H1 (cell line): ENCODE data around the gene CD81. TPM values are rescaled to one million over a fixed set of nuclear protein-coding genes. Genes with fewer than 3 reads are reported as not detected.

ENCODE experiments used
- CTCF ChIA-PET: fragments of 300-600 bp; sonication (Branson Sonifier 250); formaldehyde crosslinking; loops from one replicate; lab custom pipeline; 2021; ENCODE audit not compliant: partially characterized antibody; lab: Charles Lee
- POLR2A ChIA-PET: fragments of 300-600 bp; sonication (Branson Sonifier 250); formaldehyde crosslinking; loops from one replicate; lab custom pipeline; 2021; ENCODE audit warnings: inconsistent platforms; ENCODE audit not compliant: partially characterized antibody; lab: Charles Lee
- DNase-seq, 2 experiments: peaks; one replicate each; pipeline versions ENCODE4 v3.0.0 to v3.0.0-alpha.2; 2010 to 2022; ENCODE audit warnings: low spot score in 2 of 2, low read depth in 1 of 2, mixed read lengths in 1 of 2
- FAIRE-seq: peaks from 2 replicates; lab custom pipeline; 2011; peaks lifted over from hg19 to GRCh38; lab: Jason Lieb, UNC
- H2AFZ ChIP-seq: 2 replicates; pipeline ENCODE4 v1.8.1; 2012; ENCODE audit warnings: low read length, inconsistent platforms
- H2AK5ac ChIP-seq: 2 replicates; pipeline ENCODE4 v1.6.1; 2013; ENCODE audit warnings: low read depth, low read length
- H2BK120ac ChIP-seq: replicated peaks from 2 replicates; pipeline ENCODE3; 2013; ENCODE audit warnings: low read depth, low read length, inconsistent platforms
- H2BK12ac ChIP-seq: 2 replicates; pipeline ENCODE4 v1.6.1; 2013; ENCODE audit warnings: low read depth, low read length
- H2BK15ac ChIP-seq: 2 replicates; pipeline ENCODE4 v1.6.1; 2013; ENCODE audit warnings: low read length
- H2BK20ac ChIP-seq: 2 replicates; pipeline ENCODE4 v1.6.1; 2013; ENCODE audit warnings: low read length
- H2BK5ac ChIP-seq: 2 replicates; pipeline ENCODE4 v1.6.1; 2013; ENCODE audit warnings: low read depth, low read length
- H3K14ac ChIP-seq: 2 replicates; pipeline ENCODE4 v1.6.1; 2013; ENCODE audit warnings: inconsistent platforms; ENCODE audit not compliant: insufficient read length
- H3K18ac ChIP-seq: 2 replicates; pipeline ENCODE4 v1.6.1; 2013; ENCODE audit warnings: low read length; ENCODE audit errors: extremely low read depth
- H3K23ac ChIP-seq: 2 replicates; pipeline ENCODE4 v1.6.1; 2013; ENCODE audit warnings: inconsistent platforms; ENCODE audit not compliant: insufficient read length
- H3K23me2 ChIP-seq: 2 replicates; pipeline ENCODE4 v1.6.1; 2013; ENCODE audit warnings: low read depth, low read length
- H3K27ac ChIP-seq: 2 replicates; pipeline ENCODE4 v1.6.1; 2011; ENCODE audit warnings: low read depth, low read length, inconsistent platforms
- H3K27me3 ChIP-seq, 4 experiments: replicated peaks in 1 of 4; 1 replicate in 1 of 4; 2 replicates in 3 of 4; pipeline versions ENCODE4 v1.6.1 to v1.8.1; 2011 to 2013; ENCODE audit warnings: low read length in 3 of 4, mild to moderate bottlenecking in 3 of 4, inconsistent platforms in 2 of 4, mixed read lengths in 2 of 4, moderate library complexity in 1 of 4; ENCODE audit not compliant: control insufficient read depth in 3 of 4, insufficient read depth in 3 of 4; ENCODE audit errors: extremely low read depth in 1 of 4
- H3K36me3 ChIP-seq, 4 experiments: 2 replicates each; pipeline versions ENCODE4 v1.6.1 to v1.8.1; 2011 to 2013; ENCODE audit warnings: mild to moderate bottlenecking in 4 of 4, low read length in 3 of 4, moderate library complexity in 2 of 4, control low read depth in 1 of 4, inconsistent platforms in 1 of 4; ENCODE audit not compliant: insufficient read depth in 4 of 4, control insufficient read depth in 2 of 4
- H3K4ac ChIP-seq: replicated peaks from 2 replicates; pipeline ENCODE3; 2013; ENCODE audit warnings: low read length, low read depth, mixed read lengths, inconsistent platforms; ENCODE audit not compliant: insufficient read length
- H3K4me1 ChIP-seq, 4 experiments: replicated peaks in 1 of 4; 1 replicate in 1 of 4; 2 replicates in 3 of 4; pipeline versions ENCODE4 v1.6.1 to v1.8.1; 2011 to 2013; ENCODE audit warnings: low read length in 3 of 4, inconsistent platforms in 2 of 4, mixed read lengths in 1 of 4; ENCODE audit not compliant: insufficient read depth in 4 of 4, control insufficient read depth in 3 of 4
- H3K4me2 ChIP-seq, 2 experiments: 2 replicates each; pipeline versions ENCODE4 v1.6.1 to v1.8.1; 2011 to 2013; ENCODE audit warnings: low read depth in 2 of 2, low read length in 2 of 2, control low read depth in 1 of 2, inconsistent platforms in 1 of 2, mild to moderate bottlenecking in 1 of 2; ENCODE audit not compliant: insufficient read depth in 1 of 2
- H3K4me3 ChIP-seq, 4 experiments: fragments of 200-600, 300-600 bp in 1 of 4; sonication (generic), shearing (Covaris generic), sonication (Bioruptor Twin) in 1 of 4; 2 replicates each; pipeline versions ENCODE4 v1.5.1 to v1.8.1; 2011 to 2016; ENCODE audit warnings: low read length in 4 of 4, low read depth in 3 of 4, control low read depth in 2 of 4, inconsistent platforms in 2 of 4, mild to moderate bottlenecking in 2 of 4, mixed read lengths in 1 of 4, moderate library complexity in 1 of 4; ENCODE audit not compliant: insufficient read depth in 2 of 4; ENCODE audit errors: extremely low read depth in 1 of 4
- H3K56ac ChIP-seq: replicated peaks from 2 replicates; pipeline ENCODE3; 2013; ENCODE audit warnings: low read depth, mild to moderate bottlenecking, mixed read lengths, low read length, inconsistent platforms; ENCODE audit not compliant: insufficient read length
- H3K79me1 ChIP-seq: 2 replicates; pipeline ENCODE4 v1.6.1; 2013; ENCODE audit warnings: low read depth, low read length, control low read depth
- H3K79me2 ChIP-seq, 2 experiments: 2 replicates each; pipeline versions ENCODE4 v1.6.1 to v1.8.1; 2012 to 2013; ENCODE audit warnings: low read length in 2 of 2, mild to moderate bottlenecking in 2 of 2, inconsistent platforms in 1 of 2; ENCODE audit not compliant: insufficient read depth in 2 of 2, control insufficient read depth in 1 of 2
- H3K9ac ChIP-seq, 4 experiments: replicated peaks in 1 of 4; 1 replicate in 1 of 4; 2 replicates in 3 of 4; pipeline versions ENCODE4 v1.6.1 to v1.8.1; 2011 to 2013; ENCODE audit warnings: low read depth in 3 of 4, low read length in 3 of 4, control low read depth in 2 of 4, mild to moderate bottlenecking in 2 of 4, moderate library complexity in 2 of 4, inconsistent platforms in 1 of 4; ENCODE audit errors: extremely low read depth in 1 of 4
- H3K9me3 ChIP-seq, 2 experiments: 2 replicates each; pipeline versions ENCODE4 v1.6.1 to v1.8.1; 2012 to 2013; ENCODE audit warnings: mild to moderate bottlenecking in 2 of 2, moderate library complexity in 2 of 2, control low read depth in 1 of 2, inconsistent platforms in 1 of 2, low read depth in 1 of 2, low read length in 1 of 2, mixed read lengths in 1 of 2; ENCODE audit not compliant: insufficient read depth in 2 of 2
- H4K20me1 ChIP-seq, 2 experiments: replicated peaks in 1 of 2; 2 replicates each; pipeline versions ENCODE3 to v1.8.1; 2011 to 2013; ENCODE audit warnings: inconsistent platforms in 2 of 2, low read length in 2 of 2, mild to moderate bottlenecking in 1 of 2; ENCODE audit not compliant: insufficient read depth in 2 of 2, control insufficient read depth in 1 of 2
- H4K5ac ChIP-seq: 2 replicates; pipeline ENCODE4 v1.6.1; 2013; ENCODE audit warnings: low read length, low read depth, mixed read lengths, inconsistent platforms; ENCODE audit not compliant: insufficient read length
- H4K8ac ChIP-seq: 2 replicates; pipeline ENCODE4 v1.8.0; 2013; ENCODE audit warnings: mild to moderate bottlenecking, moderate library complexity, low read length, inconsistent platforms; ENCODE audit not compliant: insufficient read depth; ENCODE audit errors: extremely low read depth
- H4K91ac ChIP-seq: replicated peaks from 2 replicates; pipeline ENCODE3; 2013; ENCODE audit warnings: low read length, mixed read lengths, inconsistent platforms; ENCODE audit not compliant: insufficient read length
- ATF2 ChIP-seq: IDR thresholded peaks from 2 replicates; pipeline ENCODE4 v1.6.1; 2012; ENCODE audit warnings: low read length, inconsistent platforms
- CHD1 ChIP-seq: IDR thresholded peaks from 2 replicates; pipeline ENCODE4 v1.6.1; 2012; ENCODE audit warnings: low read depth, low read length, improper control_type of control experiment
- CREB1 ChIP-seq: IDR thresholded peaks from 2 replicates; pipeline ENCODE4 v1.6.1; 2012; ENCODE audit warnings: inconsistent platforms
- GABPA ChIP-seq: IDR thresholded peaks from 2 replicates; pipeline ENCODE4 v1.6.1; 2011; ENCODE audit warnings: mild to moderate bottlenecking, low read length, moderate library complexity, borderline replicate concordance; ENCODE audit not compliant: insufficient read depth
- MAFK ChIP-seq: IDR thresholded peaks from 2 replicates; pipeline ENCODE4 v1.6.1; 2012; ENCODE audit warnings: low read depth, mild to moderate bottlenecking, improper control_type of control experiment, low read length
- RBBP5 ChIP-seq: IDR thresholded peaks from 2 replicates; pipeline ENCODE4 v1.7.1; 2012; ENCODE audit warnings: low read depth, mild to moderate bottlenecking, inconsistent platforms, low read length, moderate library complexity, borderline replicate concordance
- SP4 ChIP-seq: IDR thresholded peaks from 2 replicates; pipeline ENCODE4 v1.6.1; 2012; ENCODE audit warnings: low read length, inconsistent platforms
- TAF1 ChIP-seq: IDR thresholded peaks from 2 replicates; pipeline ENCODE4 v1.6.1; 2011; ENCODE audit warnings: mild to moderate bottlenecking, low read depth, low read length
- WGBS, 2 experiments: shearing (Covaris generic) in 1 of 2; methylation state at CpG; one replicate each; pipeline versions ENCODE4 v1.1.6 to v1.1.7; 2013 to 2015; ENCODE audit warnings: low lambda C conversion rate in 2 of 2, mixed read lengths in 2 of 2, inconsistent platforms in 1 of 2, low coverage in 1 of 2, missing lambda C conversion rate in 1 of 2; ENCODE audit not compliant: insufficient replicate concordance in 2 of 2, insufficient coverage in 1 of 2, insufficient read length in 1 of 2; ENCODE audit errors: extremely low coverage in 1 of 2, missing lambda C conversion rate in 1 of 2; 5-methylcytosine and 5-hydroxymethylcytosine counted together
- polyA plus RNA-seq, 7 experiments: library from polyadenylated mRNA; depleted of rRNA in 3 of 7; stranded (reverse) in 5 of 7; unstranded in 2 of 7; fragments of >200 nt in 5 of 7; fragments of 200-250 nt in 2 of 7; gene quantifications; 1 replicate in 5 of 7; 2 replicates in 1 of 7; 4 replicates in 1 of 7; pipeline versions ENCODE4 v1.2.1 to v1.2.3, GENCODE V29; 2011 to 2013; ENCODE audit warnings: missing spikeins in 2 of 7, mixed read lengths in 2 of 7
- total RNA-seq: library from RNA; stranded (reverse); fragmentation: NEBNext Ultra II Directional; extraction: Animal tissue kit (Norgen Biotek cat#: 25700); gene quantifications from 2 replicates; pipeline ENCODE4 v1.2.1, GENCODE V29; 2021

The CD81 gene
- total and polyA plus RNA-seq, 2 of the 8 experiments (the other 6 are each of a cell fraction or from before 2014, with no cell fraction given): 238 to 309 TPM

DNA sequence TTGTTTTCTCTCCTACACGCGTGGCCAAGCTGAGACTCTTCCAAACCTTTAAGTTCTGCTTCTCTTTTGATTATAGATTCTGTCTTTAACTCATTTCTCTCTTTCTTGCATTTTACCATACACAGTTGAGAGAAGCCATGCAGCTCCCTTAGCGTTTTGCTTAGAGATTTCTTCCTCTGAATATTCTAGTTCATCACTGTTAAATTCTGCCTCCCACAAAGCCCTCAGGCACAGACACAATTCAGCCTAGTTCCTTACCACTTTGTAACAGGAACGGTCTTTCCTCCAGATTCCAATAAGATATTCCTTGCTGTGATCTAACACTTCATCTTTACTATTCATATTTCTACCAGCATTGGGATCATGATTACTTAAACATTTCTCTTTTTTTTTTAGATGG lies 24.7 kb upstream of the CD81 start:
- Histone ChIP-seq H4K8ac (no peak overlapping the region), H2BK20ac (no peak overlapping the region), H3K18ac (no peak overlapping the region)
- TF ChIP-seq MAFK (no peak), SP4 (no peak), ATF2 (no peak), CHD1 (no peak), GABPA (no peak), RBBP5 (no peak), CREB1 (no peak), TAF1 (no peak)
- TF ChIP-seq, all 59 proteins: peak for 0
- Histone ChIP-seq H3K23ac (no peak overlapping the region), H4K5ac (no peak overlapping the region), H2BK15ac (no peak overlapping the region), H3K4ac (no peak overlapping the region), H3K4me1 (no peaks in the 10 kb centered on the region), H2BK5ac (no peak overlapping the region), H3K9me3 (peaks cover 19 to 44% of the 10 kb centered on the region in 2 experiments; a peak in 3 of 4 replicates), H2BK120ac (no peak overlapping the region), H3K27ac (no peak overlapping the region), H3K36me3 (no peaks in the 10 kb centered on the region), H3K79me2 (no peaks in the 10 kb centered on the region), H2BK12ac (no peak overlapping the region), H4K91ac (no peak overlapping the region), H3K27me3 (no peaks in the 10 kb centered on the region), H3K23me2 (no peaks in the 10 kb centered on the region), H2AK5ac (no peak overlapping the region), H3K4me2 (no peak overlapping the region), H3K79me1 (no peaks in the 10 kb centered on the region), H3K14ac (no peak overlapping the region), H2AFZ (no peak overlapping the region), H3K4me3 (no peak overlapping the region), H3K56ac (no peak overlapping the region), H4K20me1 (no peaks in the 10 kb centered on the region), H3K9ac (no peak overlapping the region)
- CTCF ChIA-PET: interaction anchor here (0.7 to 0.8 kb wide), 2 partner anchors 150 to 1343 kb away, joined by 3 read pairs; no protein-coding TSS in a partner anchor
- FAIRE-seq (no peak), DNase-seq (no peak)
- 89% methylated on average over 4 of the region's 4 CpGs; no CpG with 5 or more reads in 1 of the 2 experiments for WGBS, 2 experiments
- POLR2A ChIA-PET: interaction anchor here (0.6 to 0.8 kb wide), 2 partner anchors 10 to 631 kb away, joined by 3 to 4 read pairs; no protein-coding TSS in a partner anchor
